ENCODE measurements around the gene DOCK7. TPM values are rescaled to one million over a fixed set of nuclear protein-coding genes. Genes with fewer than 3 reads are reported as not detected.
A peak's percentile ranks its signal among the peaks of the same experiment; 100 is the strongest.

The DOCK7 gene
- polyA plus RNA-seq, 1 of the 3 experiments (the other 2 are of a cell fraction), result 27.6 TPM

DNA sequence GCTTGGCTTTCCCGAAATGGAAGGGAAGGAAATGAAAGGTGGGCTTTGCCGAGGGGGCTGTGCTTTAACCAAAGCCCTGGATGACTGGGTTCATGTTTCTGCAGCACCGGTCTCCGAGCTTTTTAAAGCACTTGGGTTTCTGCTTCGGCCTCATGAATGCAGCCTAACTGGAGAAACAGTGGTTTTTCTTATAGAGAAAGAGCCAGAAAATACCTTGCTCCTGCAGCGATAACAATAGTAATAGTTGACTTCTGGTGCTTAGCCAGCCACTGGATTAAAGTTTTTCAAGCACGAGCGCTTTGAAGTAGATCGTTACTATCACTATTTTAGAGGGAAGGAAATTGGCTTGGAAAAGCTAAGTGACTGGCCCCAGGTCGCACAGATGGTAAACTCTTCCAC lies 500 bp upstream of the DOCK7 start (continued):
- TF ChIP-seq, protein P1, sequence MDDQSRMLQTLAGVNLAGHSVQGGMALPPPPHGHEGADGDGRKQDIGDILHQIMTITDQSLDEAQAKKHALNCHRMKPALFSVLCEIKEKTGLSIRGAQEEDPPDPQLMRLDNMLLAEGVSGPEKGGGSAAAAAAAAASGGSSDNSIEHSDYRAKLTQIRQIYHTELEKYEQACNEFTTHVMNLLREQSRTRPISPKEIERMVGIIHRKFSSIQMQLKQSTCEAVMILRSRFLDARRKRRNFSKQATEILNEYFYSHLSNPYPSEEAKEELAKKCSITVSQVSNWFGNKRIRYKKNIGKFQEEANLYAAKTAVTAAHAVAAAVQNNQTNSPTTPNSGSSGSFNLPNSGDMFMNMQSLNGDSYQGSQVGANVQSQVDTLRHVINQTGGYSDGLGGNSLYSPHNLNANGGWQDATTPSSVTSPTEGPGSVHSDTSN (IDR thresholded peaks at IDR 0.05), result no peak
- TF ChIP-seq CHD2 (IDR thresholded peaks at IDR 0.05; ENCODE audit: low read length, partially characterized antibody), result no peak
- TF ChIP-seq, protein P2, sequence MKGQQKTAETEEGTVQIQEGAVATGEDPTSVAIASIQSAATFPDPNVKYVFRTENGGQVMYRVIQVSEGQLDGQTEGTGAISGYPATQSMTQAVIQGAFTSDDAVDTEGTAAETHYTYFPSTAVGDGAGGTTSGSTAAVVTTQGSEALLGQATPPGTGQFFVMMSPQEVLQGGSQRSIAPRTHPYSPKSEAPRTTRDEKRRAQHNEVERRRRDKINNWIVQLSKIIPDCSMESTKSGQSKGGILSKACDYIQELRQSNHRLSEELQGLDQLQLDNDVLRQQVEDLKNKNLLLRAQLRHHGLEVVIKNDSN (IDR thresholded peaks at IDR 0.05; ENCODE audit: borderline replicate concordance, low read depth), result no peak
- no peak for TF ChIP-seq GATA2 (CRISPR knock-in tag; IDR thresholded peaks at IDR 0.05)
- TF ChIP-seq, protein P3, sequence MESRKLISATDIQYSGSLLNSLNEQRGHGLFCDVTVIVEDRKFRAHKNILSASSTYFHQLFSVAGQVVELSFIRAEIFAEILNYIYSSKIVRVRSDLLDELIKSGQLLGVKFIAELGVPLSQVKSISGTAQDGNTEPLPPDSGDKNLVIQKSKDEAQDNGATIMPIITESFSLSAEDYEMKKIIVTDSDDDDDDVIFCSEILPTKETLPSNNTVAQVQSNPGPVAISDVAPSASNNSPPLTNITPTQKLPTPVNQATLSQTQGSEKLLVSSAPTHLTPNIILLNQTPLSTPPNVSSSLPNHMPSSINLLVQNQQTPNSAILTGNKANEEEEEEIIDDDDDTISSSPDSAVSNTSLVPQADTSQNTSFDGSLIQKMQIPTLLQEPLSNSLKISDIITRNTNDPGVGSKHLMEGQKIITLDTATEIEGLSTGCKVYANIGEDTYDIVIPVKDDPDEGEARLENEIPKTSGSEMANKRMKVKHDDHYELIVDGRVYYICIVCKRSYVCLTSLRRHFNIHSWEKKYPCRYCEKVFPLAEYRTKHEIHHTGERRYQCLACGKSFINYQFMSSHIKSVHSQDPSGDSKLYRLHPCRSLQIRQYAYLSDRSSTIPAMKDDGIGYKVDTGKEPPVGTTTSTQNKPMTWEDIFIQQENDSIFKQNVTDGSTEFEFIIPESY (IDR thresholded peaks at IDR 0.05; ENCODE audit: borderline replicate concordance, low read depth), result no peak
- TF ChIP-seq FOXJ3 (CRISPR knock-in tag; IDR thresholded peaks at IDR 0.05), result no peak

DNA sequence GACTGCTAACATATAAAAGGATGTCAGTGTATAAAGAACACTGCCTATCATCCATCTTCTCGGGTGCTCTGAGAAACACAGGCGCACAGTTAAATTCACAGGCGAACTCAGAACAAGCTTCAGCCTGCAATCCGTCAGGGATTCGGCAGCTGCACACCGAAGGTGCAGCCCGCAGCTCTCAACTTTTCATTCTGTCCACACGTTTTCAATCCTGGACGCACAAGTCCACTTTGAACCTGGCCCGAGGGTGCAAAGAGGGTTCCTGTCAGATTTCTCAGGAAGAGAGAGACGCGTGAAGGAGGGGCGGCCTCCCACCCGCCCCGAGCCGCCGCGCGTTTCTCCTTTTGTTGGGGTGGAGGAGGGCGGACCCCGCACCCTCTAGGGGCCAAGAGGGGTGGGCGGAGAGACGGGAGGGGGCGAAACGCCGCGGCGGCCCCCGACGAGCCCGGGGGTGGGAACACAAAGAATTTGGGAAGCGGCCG lies 724 bp downstream of the DOCK7 start:
- peak overlapping the region; percentile 79 for H3K4me2 ChIP-seq
- H3K4me1 ChIP-seq (ENCODE audit: control insufficient read depth in 1 of 2, insufficient read depth in 2 of 2, low read depth in 1 of 2, low read length in 1 of 2), result peaks cover 29 to 35% of the 10 kb centered on the region in 2 experiments; a peak in 3 of 4 replicates
- no peaks in the 10 kb centered on the region for H3K9me2 ChIP-seq
- DNase-seq, result peak; percentile 78
- H3F3A ChIP-seq (replicated peaks; ENCODE audit: insufficient read depth), result peaks cover 36% of the 10 kb centered on the region
- H3K27me3 ChIP-seq (ENCODE audit: insufficient read depth), result no peaks in the 10 kb centered on the region
- peaks cover 30% of the 10 kb centered on the region for H4K20me1 ChIP-seq (ENCODE audit: insufficient read depth)
- H2AFZ ChIP-seq (ENCODE audit: low read depth), result peak overlapping the region; percentile 49
- H3K9me3 ChIP-seq, result no peaks in the 10 kb centered on the region
- peaks cover 55% of the 10 kb centered on the region for H3K79me2 ChIP-seq (ENCODE audit: insufficient read depth)
- peak; percentile 11 for TF ChIP-seq CHD2 (IDR thresholded peaks at IDR 0.05; ENCODE audit: low read length, partially characterized antibody)
- TF ChIP-seq NFIC (IDR thresholded peaks at IDR 0.05; ENCODE audit: borderline replicate concordance), result no peak
- peak; percentile 75 for TF ChIP-seq MXI1 (IDR thresholded peaks at IDR 0.05; ENCODE audit: low read depth, low read length)
- TF ChIP-seq RAD21 (IDR thresholded peaks at IDR 0.05; ENCODE audit: low read length), result no peak
- TF ChIP-seq, protein P4, sequence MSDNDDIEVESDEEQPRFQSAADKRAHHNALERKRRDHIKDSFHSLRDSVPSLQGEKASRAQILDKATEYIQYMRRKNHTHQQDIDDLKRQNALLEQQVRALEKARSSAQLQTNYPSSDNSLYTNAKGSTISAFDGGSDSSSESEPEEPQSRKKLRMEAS (IDR thresholded peaks at IDR 0.05; ENCODE audit: low read depth), result 0 out of 2 replicates have a peak, but pooled peaks have one; percentile 19
- TF ChIP-seq SIN3A (IDR thresholded peaks at IDR 0.05; ENCODE audit: borderline replicate concordance, low read depth, low read length), result peak; percentile 73; the same call in 1 of the 2 replicates
- no peak; a peak in 1 of 4 replicates for TF ChIP-seq EP300 (IDR thresholded peaks at IDR 0.05; ENCODE audit: borderline replicate concordance in 1 of 2, low read depth in 1 of 2, low read length in 1 of 2)
- no peak for TF ChIP-seq EZH2phosphoT487 (IDR thresholded peaks at IDR 0.05; ENCODE audit: borderline replicate concordance, low read depth)
- 2% methylated on average over 22 of the region's 33 CpGs for WGBS (ENCODE audit: low lambda C conversion rate)
- ChIA-PET CTCF (interaction anchor here (1.3 kb wide), 1 partner anchor 162 kb away, joined by 3 read pairs; no protein-coding TSS in a partner anchor), POLR2A (no interaction called here)
- H3K4me3 ChIP-seq (ENCODE audit: low read depth in 2 of 2, low read length in 1 of 2), result peak overlapping the region; percentile 76 to 85
- H3K9ac ChIP-seq, result peak overlapping the region; percentile 90
- peaks cover 0 to 4% of the 10 kb centered on the region in 2 experiments for H3K36me3 ChIP-seq (replicated peaks in 1 of 2; ENCODE audit: control insufficient read depth in 1 of 2, insufficient read depth in 2 of 2, low read length in 1 of 2)
- H3K27ac ChIP-seq (ENCODE audit: low read depth in 2 of 2, low read length in 1 of 2), result peak overlapping the region; percentile 68 to 88

Measured in SK-N-SH (cell line).